Inflammatory macrophage treated with lipopolysaccharide for 4 hours (primary cell): ENCODE data around the gene ARHGEF3.

Source experiments
- DNase-seq: peaks from one replicate; pipeline ENCODE4 v3.0.0-alpha.2; 2020

Gene ARHGEF3

DNA sequence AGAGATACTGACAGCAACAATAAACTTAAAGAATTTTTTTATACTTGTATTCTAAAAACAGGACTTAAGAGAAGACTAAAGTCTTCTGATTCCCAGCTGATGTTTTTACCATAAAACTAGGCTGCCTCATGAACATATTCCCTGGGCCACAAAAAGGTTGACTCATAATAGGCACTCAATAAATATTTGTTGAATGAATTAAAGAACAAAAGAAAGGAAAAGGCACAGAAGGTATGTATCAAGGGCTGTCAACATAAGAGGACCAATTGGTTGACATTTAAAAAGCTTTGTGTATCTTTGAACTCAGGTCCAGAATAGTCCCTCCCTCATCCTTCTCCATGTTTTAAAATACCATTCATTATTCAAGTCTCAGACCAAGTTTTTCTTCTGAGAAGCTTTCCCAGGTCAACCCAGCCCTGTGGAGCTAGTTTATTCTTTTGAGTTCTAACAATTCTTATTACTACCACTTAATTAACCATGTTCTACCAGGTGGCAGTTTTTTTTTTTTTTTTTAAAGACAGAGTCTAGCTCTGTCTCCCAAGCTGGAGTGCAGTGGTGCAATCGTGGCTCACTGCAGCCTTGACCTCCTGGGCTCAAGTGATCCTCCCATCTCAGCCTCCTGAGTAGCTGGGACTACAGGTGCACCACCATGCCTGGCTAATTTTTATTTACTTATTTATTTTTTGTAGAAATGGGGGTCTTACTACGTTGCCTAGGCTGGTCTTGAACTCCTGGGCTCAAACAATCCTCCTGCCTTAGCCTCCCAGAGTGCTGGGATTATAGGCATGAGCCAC, 17.5 kb upstream of the ARHGEF3 start:
- no peak for DNase-seq

DNA sequence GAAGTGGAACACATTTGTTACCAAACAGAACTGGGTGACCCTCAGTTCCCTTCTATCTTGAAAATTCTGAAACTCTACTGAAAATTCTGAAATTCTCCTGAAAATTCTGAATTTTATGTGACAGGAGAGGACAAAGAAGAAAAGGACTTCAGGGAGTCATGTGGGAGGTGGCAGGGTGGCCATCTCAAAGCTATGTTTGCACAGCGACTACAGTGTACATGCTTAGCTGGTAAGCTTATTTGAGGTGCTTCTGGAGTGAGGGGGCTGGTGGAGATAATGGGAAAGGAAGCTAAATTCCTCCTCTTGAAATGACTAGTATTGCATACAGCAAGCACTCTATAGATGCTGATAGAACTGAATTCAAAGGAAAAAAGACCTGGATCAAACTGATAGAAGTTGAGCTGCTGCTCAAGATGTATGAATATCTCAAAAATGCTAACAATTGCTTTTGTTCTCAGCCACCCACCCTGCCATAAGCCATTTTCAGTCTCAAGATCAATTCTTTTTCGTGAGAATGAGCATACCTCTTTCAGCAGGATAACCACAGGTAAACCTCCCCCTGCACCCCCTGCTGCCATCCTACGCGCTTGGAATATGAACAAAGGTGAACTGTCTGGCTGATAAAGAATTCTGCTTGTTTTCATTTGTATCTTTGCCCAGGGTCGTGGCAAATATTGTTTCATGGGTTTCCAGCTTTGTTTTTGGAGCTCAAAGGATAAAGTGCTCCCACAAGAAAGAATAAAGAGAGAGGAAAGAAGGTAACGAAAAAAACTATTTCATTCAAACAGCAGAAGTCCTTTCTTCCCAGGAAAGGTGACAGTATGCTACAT, 16.6 kb upstream of the ARHGEF3 start:
- no peak for DNase-seq

DNA sequence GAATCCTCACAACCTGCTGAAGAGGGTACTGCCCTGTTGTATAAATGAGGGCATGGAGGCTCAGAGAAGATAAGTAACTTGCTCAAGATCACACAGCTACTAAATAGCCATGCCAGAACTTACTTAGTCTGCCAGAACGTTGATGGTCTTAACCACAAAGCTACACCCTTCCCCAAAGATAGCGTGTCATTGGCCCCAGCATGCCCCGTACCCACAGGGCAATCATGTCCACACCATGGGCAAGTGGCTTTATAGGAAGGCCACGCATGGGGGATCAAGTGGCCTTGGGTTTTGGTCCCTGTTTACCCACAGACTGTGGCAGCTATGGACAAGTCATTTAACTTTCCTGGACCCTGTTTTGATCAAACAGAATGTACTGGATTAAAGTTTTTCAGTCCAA, 15.9 kb upstream of the ARHGEF3 start:
- DNase-seq, result no peak

DNA sequence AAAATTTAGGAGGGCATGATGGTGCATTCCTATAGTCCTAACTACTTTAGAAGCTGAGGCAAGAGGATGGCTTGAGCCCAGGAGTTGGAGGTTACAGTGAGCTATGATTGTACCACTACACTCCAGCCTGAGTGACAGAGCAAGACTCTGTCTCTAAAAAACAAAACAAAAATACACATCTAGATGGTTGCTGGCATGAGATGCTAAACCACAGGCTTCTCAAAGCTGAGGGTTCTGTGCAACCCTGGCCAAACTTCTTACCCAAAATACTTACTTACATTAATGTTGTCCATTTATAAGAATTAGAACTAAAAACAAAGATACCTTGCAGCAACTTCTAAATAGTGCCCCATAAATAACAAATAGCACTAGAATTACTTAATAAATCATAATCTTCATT, 14.3 kb upstream of the ARHGEF3 start:
- no peak for DNase-seq

DNA sequence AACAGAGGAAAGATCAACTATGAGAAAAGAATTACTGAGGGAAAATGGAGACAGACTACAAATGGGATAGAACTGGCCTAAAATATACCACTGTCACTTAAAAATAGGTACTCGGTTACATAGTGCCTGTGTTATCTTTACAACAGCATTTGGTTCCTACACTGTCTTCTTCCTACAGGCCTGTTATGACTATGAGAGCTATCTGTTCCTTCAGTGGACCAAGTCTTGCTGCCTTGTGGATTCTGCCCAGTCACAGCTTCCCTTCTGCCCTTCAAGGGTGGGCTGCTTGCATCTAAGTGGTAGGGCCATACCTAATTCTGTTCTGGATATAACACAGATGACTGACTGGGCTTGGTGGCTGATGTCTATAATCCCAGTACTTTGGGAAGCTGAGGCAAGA, 13.8 kb upstream of the ARHGEF3 start:
- DNase-seq, result no peak

DNA sequence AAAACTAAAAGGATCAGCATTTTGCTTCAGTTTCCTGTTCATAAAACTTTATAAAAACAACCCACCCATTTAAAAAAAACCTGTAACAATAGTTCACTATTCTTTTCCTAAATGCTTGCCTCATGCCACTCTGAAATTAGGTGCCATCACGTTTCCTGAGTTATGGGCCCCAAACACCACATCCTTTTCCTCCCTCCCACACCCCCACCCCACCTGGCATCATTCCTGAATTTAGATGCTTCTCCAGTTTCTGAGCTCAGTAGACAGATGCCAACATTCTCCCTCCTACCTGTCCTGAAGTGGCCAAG, 11.9 kb upstream of the ARHGEF3 start:
- DNase-seq, result no peak

DNA sequence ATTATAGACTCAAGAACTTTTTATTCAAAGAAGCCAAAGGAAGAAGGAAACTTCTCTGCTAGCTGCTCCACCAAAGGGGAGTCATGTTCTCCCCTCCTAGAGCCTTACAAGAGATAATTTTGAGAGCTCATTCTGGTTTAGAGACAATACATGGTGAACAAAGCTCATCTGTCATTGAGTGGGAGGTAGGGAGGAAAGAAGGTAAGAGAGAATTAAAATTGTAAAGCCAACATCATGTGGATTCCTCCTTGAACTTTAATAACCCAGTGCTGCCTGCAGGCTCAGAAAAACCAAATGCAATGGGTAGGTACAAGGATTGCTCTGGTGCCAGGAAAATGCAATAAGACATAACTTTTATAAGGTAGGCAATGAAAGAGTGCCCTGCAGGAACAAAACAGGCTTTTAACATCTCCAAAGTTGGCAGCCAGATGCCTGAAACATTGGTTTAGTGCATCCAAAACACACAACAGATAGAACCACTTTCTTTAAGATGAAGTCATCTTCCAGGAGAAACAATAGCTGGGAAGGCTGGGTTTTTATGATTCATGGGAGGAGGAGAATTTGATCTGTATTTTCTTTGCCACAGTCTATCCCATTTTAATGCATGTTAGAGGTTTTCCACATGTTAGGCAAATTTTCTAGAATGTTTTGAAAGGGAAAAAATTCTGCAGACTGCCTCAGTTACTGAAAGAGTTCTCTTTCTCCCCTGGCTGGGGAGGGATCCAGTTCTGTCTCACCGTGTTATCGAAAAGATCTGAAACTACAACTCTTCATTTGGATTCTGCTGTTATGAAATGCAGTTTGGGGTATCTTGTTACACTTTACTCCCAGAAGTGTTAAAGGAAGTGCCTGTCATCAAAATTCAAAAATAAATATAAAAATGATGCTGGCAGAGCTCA, 11.3 kb upstream of the ARHGEF3 start:
- no peak for DNase-seq

DNA sequence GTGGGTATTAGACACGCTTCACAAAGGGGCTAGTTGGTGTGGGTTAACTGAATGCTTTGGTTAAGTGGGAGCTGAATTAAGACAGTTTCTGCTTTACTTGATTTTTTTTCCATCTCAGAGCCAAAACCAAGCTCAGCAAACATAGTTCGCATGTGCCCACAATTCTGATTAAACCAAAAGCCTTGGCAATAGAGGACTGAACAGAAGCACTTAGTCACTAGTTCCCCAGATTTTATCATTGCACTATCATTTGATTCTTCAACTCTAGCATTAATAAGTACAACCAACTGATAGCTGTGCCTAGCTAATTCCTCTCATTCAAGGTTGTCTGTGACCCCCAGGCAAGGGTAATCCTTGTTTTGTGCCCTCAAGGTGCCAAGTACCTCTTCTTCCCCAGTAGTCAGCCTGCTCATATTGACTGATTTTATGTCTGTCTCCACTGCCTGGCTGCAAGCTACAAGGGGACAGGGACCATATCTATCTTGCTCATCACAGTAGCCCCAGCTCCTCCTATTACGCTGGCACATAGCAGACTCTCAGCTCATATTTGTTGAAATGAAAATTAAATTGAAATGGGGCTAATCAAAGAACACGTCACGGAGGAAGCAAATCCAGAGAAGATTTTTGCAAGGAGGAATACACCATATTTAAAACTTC, 9.9 kb upstream of the ARHGEF3 start:
- no peak for DNase-seq

DNA sequence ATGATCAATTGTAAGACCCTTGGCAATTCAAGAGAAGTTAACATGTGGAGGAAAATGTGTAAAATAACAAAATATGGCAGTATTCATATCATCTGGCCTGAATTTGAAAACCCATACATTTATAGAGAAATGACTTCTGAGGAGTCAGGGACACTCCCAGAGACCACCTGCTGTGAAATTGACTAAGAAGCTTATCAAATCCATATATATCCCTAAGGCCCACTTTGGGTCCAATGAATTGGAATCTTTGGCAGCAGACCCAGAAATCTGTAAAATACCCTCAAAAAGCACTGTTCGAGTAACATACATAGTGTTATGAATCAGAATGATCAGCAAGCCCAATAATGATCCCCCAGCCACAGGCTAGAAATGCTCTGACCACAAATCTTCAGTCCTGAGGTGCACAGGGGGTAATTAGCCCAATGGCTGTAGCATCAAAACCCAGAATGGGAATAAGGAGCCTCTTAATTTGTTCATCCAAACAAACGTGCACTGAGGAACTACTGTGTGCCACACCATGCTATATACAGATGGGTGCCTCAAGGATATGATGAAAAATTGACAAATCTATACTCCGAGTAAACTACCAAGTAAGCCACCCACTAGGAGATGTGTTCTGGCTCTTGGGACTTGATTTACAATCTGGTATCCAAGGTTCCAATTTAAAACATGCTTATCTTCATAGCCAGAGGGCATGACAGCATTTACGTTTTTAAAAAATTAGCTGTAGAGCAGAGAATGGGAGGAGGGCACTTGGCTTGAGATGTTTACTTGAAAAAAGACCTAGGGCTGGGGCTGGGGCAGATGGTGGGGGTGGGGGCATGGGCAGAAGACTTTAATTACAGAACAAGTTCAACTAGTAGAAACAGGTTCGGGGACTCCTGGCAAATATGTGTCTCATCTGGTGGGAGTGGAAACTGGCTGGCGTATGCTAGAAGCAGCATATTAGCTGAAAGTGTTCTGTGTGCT, 9.1 kb upstream of the ARHGEF3 start:
- DNase-seq, result no peak

DNA sequence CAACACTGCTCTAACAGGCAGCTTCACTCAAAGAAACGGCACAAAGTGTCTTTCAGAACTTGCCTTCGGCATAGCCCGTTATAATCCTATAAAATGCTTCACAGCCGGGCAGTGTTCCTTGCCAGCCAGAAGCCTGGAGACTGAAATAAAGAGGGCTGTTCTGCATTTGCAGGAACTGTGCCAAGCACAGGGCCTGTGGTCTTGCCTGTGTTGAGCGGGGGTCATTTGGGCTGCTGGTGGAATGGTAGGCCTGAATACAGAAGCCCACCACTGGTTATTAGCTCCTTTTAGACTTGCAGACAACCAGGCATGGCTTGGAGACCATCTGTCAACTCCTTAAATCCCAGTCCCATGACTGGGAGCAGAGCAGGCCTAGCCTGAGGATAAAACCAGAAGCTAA, 4.7 kb upstream of the ARHGEF3 start:
- no peak for DNase-seq

DNA sequence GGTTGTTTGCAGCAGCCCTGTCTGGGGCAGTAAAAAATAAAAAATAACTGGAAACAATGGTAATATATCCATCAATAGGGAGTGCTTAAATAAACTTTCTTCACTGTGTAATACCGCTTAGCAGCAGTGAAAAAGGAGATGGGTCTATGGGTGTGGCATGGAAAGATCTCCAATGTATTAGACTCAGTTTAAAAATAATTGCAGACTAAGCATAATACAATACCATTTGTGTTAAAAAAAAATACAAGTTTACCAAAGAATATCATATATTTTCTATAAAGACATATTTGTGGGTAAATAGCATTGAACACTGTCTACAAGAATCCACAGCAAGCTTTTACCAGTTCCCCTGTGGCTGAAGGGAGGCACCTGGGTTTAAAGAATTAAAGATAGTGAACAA, 1.0 kb upstream of the ARHGEF3 start:
- no peak for DNase-seq

DNA sequence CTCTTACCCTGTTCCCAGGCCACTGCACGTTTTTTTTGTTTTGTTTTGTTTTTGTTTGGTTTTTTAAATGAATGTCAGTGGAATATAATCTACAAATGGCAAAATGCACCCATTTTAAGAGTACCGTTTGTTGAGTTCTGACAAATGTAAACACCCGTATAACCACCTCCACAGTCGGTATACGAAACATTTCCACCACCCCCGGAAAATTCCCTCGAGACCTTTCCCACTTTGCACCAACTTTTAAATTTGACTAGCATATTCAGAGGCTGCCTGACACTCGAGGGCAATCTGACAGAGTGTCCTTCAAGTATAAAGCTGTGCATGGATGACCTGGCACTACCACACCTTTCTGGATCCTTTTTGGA, 613 bp upstream of the ARHGEF3 start:
- DNase-seq, result no peak

DNA sequence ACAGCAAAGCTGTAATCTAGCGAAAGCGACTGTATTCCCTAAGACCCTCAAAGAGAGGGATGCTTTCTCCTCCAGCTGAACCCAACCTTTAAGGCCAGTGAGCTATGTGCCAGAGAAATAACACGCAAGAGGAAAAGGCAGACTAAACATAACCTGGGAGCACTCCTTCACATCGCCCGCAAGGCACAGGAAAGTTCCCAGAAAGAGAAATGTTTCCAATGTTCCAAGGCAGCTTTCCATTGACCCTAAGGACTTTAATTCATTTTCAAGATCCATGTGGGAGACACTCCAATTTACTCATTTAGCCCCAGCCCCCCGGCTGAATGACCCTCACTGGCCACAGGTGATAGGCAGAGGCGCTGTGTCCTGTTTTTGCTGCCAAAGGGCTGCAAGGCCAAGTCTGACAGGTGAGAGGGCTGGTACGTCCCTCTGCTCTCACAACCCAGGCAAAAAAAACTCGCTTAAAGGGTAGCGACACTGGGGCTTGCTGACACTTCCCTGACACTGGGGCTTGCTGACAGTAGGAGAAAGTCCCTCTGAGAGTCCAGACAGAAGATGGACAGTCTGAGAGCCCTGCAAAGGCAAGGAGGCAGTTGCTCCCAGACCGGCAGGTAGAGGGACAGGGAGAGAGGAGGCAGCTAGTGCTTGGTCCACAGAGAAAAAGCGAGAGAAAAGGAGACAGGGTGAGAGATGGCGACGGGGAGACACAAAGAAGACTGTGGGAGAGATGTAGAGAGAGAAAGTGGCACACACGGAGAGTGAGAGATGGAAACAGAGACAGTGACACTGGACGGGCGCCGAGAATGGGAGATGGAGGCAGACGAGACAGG, 702 bp downstream of the ARHGEF3 start:
- DNase-seq, result peak; percentile 26

DNA sequence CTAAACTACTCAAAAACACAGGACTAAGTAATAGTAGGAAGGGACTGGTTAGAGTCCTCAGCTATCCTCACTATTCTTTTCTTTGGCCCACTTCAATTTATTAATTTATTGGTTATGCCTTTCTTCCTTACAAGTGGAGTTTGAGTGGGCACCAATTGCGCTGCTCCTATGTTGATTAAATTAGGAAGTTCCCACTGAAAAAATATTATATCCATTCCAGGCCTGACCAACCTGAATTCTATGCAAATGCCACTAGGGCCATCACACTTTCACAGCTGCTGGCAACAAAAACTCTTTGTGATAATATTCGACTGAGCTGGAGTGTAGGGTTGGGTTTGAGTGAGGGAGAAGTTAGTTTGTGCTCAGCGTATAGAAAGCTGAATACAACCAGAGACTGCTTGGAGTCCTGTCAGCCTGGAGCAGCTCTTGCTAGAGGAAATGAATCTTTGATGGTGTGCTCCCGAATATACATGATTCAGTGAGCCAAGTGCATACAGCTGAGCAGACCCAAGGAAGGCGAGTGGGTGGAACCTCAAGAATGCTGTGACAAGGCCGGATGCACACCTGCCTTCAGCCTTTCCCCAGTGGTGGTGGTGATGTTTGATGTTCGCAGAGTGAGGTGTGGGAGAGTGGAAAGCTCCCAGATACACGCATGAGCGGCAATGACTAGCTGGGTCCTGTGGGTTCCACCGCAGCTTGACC, 1.5 kb downstream of the ARHGEF3 start:
- peak; percentile 51 for DNase-seq

DNA sequence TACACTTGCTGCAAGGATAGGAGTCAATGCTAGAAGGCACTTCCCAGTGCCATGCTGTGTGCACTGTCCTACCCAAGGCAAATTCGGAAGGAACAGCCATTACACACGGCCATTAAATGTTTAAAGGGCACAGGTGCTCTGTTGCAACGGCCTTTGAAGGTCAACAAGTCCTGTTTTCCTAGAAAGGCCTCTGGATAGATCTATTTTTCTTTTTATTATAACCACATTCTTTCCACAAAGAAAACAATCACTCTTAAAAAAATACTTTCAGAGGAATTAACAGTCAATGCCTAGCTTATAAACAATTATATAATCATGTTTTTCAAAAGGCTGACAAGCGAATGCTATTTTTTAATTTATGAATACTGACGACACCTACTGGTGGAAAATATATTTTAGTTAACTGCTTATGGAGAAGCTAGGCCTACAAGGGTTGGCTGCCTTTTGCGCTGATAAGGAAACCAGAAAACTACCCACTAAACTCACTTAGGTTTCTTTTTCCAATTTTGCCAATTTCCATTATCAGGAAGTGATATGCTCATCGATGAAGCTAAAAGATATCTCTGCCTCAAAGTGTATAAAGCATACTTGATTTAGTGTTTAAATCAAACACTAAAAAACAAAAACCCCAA, 2.4 kb downstream of the ARHGEF3 start:
- peak; percentile 89 for DNase-seq

DNA sequence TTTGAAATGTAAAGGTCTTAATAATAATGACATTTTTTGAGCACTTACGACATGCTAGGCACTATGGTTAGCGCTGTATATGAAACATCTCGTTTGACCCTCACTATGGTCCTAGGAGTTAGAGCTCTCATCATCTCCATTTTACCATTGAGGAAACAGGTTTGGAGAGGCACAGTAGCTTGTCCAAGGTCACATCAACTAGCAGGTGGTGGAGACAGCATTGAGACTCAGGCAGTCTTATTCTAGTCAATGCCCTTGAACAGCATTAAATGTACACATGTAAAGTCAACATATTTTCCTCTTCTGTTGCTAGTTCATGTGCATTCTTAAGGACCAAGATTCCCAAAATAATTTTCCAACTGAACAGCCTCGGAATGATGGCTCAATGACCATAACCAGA, 4.8 kb downstream of the ARHGEF3 start:
- no peak for DNase-seq

DNA sequence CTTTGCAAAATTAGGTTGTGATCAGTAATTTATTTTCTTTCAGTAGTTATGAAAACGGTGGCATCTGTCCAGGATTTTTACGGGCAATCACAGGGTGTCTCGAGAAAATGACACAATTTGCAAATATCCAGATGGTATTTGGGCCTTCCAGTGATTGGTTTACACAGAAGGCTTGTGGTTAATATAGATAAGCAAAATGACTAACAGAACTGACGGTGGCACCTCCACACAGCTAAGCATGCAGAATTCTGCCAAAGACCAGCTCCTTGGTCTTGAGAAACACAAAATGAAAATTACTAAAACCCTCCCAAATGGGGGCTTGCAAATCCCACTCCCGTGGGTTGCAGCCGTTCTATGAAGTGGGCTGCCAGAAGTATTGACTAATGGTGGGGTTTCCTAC, 5.5 kb downstream of the ARHGEF3 start:
- no peak for DNase-seq

DNA sequence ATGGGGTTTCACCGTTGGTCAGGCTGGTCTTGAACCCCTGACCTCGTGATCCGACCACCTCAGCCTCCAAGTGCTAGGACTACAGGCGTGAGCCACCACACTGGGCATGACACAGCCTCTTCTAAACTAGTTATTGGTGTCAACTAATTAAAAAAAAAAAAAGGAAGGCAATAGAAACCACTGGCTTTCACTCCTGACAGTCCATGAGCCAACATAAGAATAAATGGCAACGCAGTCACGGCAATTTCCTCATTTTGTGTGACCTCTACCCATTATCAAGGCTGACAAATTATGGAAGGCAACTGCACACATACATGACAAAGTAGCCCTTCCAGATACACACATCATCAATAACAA, 5.9 kb downstream of the ARHGEF3 start:
- DNase-seq, result peak; percentile 90

DNA sequence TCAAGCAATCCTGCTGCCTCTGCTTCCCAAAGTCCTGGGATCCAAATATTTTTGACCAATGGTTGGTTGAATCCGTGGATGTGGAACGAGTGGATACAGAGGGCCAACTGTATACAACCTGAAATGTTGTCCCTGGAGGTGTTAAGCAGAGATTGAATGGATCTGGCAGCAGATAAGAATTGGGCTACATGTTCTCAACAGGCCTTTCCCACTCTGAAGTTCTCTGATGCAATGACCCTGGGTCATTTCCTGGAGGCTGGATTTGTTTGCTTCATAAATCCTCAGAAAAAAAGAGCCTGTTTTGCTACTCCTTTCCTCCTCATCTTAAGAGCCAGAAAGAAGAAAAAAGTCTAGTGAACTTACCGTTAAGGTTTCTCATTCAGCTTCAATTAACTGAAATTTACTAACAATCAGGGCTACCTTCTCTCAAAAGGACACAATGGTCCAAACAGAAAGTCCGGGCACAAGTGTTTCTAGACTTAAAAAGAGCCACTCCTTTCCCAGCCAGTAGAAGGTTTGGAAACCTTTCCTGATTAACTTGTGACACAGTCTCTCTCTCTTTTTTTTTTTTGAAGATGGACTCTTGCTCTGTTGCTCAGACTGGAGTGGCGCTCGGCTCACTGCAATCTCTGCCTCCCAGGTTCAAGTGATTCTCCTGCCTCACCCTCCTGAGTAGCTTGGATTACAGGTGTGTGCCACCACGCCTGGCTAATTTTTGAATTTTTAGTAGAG, 6.5 kb downstream of the ARHGEF3 start:
- peak; percentile 68 for DNase-seq
